HFF-Myc (cell line): Measurements from ENCODE around the gene PAX5.
A peak's percentile ranks its signal among the peaks of the same experiment; 100 is the strongest.

ENCODE experiments used
- DNase-seq: peaks from one replicate; pipeline ENCODE4 v3.0.0-alpha.2; 2011; ENCODE audit warnings: low read depth; ENCODE audit errors: extremely low read depth
- H3K4me3 ChIP-seq: replicated peaks from 2 replicates; pipeline ENCODE4 v1.5.1; 2011; ENCODE audit warnings: low read depth, mild to moderate bottlenecking, control low read depth, low read length
- CTCF ChIP-seq: IDR thresholded peaks from 2 replicates; pipeline ENCODE4 v1.5.1; 2012; ENCODE audit warnings: mild to moderate bottlenecking, low read depth, low read length, control low read depth; ENCODE audit errors: missing control alignments

PAX5 gene

GRCh38 chr9:36976371-36977030, 57.6 kb downstream of the PAX5 start:
- H3K4me3 ChIP-seq = no peak overlapping the region
- no peak for DNase-seq
- no peak for TF ChIP-seq CTCF

GRCh38 chr9:36974731-36975130, 59.3 kb downstream of the PAX5 start:
- peak; percentile 31 for TF ChIP-seq CTCF
- no peak for DNase-seq
- no peak overlapping the region for H3K4me3 ChIP-seq

DNA sequence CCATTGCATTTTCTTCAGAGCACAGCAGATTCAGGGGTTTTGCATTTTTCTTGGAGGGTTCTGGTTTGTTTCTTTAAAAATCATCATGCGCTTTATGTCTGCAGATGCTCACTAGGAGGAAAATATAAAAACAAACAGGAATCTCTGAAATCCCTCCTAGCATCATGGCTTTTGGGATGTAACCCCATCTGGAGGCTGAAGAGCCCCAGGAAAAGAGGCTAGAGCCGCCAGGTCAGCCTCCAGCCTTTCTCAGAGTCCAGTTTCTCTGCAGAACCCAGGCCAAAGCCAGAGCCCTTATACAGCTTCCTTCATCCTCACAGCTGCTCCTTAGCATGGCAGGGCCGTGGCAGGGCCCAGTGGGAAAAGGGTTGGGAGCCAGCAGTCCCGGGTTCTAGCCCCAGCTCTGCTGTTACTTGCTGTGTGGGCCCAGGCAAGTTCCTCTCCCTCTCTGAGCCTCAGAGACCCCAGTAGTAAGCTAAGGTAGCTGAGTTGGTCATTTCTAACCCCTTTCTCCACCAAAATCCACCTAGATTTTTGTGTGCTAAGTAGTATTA, 62.1 kb downstream of the PAX5 start:
- TF ChIP-seq CTCF = no peak
- H3K4me3 ChIP-seq = no peak overlapping the region
- DNase-seq = no peak

- no peak for TF ChIP-seq CTCF
- DNase-seq = no peak
- H3K4me3 ChIP-seq = no peak overlapping the region
These were observed 63.8 kb downstream of the PAX5 start for GRCh38 chr9:36970007-36970888.

DNA sequence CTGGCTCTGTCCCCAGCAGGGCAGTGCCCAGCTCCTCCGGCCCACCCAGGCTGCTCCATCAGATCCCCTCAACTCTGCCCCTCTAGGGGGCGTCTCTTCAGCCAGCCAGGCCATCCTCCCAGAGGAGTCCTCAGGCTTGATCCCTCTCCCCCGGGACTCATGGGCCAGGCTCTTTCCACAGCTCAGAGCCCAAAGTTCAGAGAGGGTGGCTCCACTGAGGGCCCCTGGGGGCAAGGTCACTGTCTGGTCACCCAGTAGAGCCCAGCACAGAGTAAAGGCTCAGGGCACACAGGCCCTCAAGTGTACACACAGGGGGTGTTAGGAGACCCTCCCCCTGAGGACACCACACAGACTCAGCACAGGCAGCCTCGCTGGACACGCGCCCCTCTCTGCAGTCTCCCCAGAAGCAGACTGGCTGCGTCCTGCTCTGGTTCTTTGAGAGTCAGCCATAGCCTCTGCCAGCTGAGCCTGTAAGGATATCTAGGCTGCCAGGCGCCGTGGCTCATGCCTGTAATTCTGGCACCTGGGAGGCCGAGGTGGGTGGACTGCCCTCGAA, 64.8 kb downstream of the PAX5 start:
- no peak for DNase-seq

More for the DNA sequence above, 64.8 kb downstream of the PAX5 start:
- TF ChIP-seq CTCF = peak; percentile 7
- H3K4me3 ChIP-seq = no peak overlapping the region
